GM15510 (cell line): ENCODE results near the gene RTN4RL1.

ENCODE experiments used
- POLR2A ChIP-seq: IDR thresholded peaks from 3 replicates; pipeline ENCODE4 v1.6.1; 2011; ENCODE audit warnings: borderline replicate concordance; ENCODE audit not compliant: insufficient read length; ENCODE audit errors: extremely low read depth

The RTN4RL1 gene

DNA sequence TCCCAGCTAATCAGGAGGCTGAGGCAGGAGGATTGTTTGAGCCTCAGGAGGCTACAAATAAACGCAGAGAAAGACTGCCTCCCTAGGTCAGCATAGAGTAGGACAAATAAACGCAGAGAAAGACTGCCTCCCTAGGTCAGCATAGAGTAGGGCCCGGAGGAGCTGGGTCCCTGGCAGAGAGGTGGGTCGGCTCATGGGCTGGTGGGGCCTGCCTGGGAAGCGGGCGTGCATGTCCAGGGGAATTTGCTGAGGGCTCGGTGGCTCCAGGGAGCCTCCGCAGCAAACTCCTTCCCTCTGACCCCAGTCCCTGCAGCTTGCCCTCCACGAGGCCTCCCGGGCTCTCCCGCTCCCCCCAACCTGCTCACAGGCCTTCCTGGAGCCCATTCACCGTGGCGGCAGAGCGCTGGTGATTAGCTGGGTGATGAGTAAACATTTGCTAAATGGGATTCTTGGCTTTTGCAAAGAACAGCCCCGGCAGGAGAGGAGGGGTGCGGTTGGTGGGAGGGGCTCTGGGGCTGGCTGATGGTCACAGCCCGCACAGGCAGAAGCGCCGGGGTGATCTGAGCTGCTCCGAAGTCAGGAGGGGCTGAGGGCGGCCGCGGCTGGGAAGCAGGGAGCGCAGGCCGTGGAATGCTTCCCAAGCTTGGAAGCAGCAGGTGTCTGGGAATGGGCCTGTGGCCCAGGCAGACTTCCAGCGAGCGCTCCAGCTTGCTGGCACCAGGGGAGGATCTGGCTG, 93.1 kb downstream of the RTN4RL1 start:
- no peak for TF ChIP-seq POLR2A

DNA sequence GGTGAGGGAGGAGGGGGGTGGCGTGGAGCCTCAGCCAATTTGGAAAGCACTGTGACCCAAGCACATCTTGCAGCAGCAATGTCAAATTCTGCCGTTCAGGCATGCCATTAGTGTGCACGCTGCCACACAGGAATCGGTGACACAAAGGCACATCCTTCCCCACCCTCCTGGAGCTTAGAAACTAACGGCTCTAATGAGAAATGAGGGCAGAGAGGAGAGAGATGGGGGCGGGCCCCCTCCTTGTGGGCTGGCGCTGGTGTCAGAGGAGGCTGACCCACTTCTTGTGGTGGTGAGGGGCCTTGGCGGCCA, 94.8 kb downstream of the RTN4RL1 start:
- no peak for TF ChIP-seq POLR2A

DNA sequence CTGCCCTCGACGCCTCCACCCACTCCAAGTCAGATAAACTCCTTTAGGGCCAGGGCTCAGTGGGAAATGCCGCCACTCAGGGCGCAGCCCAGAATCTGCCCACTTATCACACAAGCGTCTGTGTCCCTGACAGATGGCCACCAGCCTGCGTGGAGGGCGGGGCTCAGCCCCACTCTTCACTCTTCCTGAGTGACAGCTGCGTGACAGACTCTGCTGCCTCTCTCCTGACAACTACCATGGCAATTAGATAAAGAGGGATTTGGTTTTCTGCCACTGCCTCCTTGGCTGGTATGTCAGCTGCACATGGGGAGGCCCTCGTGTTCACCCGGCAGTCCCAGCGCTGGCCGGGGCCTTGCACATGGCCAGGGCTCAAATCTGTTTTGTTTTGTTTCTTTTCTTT, 96.2 kb downstream of the RTN4RL1 start:
- no peak for TF ChIP-seq POLR2A

DNA sequence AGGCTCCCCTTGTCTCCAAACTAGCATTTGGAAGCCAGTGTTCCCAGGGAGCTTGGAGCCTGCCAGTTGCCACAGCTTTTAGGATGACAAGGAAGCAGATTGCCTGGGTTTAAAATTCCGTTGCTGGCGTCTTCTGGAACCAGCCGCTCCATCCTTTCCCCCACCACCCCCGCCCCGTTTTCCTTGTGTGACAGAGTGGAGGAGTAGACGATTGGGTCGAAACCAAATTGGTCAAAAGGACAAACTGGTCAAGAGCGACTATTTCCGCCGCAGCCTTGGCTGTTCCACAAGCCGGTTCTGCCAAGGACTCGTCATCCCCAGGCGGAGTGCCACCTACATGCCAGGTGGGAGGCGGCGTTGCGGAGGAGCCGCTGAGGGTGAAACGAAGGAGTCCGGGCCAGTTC, 104.2 kb downstream of the RTN4RL1 start:
- no peak for TF ChIP-seq POLR2A

DNA sequence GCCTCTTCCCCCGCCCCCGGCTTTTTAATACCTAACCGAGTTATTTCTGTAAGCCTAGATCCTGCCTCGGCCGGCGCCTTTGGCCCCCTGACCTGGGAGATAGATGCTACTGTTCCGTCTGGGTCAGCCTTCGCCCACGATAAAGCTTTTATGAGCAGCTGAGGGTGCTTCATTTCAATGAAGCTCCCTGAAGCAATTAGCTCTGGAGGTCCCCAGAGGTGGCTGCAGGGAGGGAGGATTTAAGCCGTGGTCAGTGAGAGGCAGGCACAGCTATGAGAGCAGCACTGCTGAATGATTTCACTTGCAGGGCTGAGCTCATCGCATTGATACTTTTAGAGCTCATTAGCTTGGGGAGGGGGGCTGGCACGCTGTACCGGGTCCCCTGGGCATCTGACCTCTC, 105.9 kb downstream of the RTN4RL1 start:
- no peak for TF ChIP-seq POLR2A

DNA sequence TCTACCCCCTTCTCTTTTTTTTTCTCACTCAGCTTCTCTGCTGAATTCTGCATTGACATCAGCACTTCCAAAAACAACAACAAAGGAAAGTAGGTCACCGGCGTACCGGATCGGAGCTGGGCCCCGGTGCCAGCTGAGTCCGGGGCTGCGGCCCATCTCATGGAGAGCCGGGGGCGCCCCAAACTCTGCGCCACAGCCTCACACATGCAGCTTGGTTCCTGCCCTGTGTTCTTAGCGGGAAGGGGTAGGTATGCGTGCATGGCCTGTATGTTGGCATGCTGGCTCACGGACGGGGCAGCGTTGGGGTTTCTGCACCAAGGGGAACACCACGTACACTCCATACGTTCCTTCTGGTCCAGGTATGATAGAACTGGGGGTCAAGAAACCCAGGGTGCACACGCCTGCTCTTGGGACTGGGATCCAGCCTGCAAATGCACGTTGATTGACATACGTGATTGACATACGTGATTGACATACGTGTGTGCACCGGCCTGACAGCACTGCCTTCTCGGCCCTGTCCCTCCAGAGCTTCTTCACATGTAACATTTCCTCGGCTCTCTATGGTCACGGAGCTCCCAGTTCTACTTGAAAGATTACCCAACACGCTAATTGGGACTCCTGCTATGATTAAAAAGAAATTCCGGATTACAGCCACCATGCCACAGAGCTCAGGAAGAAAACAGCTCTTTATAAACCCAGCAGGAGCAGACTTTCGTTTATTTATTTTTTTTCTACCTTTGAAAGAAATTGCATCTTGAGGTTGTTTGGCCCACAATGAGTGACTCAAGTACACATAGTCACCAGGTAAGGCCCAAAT, 106.6 kb downstream of the RTN4RL1 start:
- no peak for TF ChIP-seq POLR2A

DNA sequence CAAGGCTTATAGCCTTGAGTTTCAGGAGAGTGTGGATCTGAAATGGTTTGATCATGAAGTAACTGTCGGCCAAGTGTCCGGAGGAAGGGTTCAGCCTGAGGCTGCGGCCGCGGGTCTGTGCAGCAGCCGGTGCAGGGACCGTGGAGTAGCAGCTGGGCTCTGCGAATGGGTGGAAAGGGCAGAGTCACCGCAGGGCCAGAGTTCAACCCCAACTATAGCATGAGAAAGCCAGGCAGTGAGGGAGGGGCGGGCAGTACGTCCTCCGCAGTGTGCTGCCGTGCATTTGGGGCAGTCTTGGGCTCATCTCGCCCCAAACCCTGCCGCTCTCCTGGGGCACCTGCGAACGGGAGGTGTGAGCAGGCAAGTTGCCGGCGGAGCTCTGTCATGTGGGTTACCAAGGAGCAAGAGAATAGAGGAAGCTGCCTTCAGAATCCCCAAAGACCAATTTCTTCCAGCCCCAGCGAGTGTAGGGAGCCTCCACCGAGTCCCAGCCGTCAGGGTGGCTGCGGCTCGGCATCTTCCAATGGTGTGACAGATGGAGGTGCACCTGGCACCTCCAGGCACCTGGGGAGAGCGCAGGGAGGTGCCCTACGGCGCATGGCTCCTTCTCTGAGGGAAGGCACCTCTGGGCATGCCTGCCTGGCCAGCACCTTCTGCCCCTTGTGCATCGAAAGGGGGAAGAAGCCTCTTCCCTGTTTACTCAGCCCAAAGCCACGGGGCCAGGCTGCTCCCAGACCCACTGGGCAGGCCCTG, 108.0 kb downstream of the RTN4RL1 start:
- TF ChIP-seq POLR2A = no peak

DNA sequence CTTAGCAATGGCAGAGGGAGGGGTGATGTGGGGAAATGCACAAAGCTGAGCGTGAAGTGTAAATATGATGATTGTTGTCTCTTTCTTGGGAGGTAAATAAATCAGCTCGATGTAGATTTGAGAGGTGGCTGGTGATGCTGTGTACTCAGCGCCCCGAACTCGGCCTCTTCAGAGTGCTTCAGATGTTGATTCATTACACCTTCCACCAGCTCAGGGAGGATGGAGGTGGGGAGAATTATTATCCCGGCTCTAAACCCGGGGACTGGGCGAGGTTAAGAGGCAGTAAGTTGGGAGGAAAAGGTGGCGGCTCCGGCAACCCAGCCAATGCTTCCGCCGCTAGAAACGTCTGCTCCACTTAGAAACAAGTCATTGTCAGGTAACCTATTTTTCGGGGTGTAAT, 108.8 kb downstream of the RTN4RL1 start:
- no peak for TF ChIP-seq POLR2A

DNA sequence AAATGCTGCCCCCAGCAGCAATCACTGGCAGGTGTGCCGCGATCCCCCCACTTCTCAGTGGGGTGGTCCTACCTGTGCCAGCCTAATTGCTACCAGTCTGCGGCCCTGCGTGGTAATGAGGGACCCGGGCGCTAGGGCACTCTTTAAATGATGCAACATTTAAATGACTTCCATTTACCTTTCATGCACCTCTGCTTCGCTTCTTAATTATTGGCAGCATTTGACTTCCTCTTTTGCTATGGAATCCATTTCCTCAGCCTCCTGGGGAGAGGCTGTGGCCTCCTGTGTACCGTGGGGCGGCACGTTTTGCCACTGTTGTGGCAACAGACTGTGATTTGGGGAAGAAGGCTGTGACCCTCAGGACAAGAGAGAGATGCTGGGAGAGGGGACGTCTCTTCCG, 109.2 kb downstream of the RTN4RL1 start:
- TF ChIP-seq POLR2A = no peak

DNA sequence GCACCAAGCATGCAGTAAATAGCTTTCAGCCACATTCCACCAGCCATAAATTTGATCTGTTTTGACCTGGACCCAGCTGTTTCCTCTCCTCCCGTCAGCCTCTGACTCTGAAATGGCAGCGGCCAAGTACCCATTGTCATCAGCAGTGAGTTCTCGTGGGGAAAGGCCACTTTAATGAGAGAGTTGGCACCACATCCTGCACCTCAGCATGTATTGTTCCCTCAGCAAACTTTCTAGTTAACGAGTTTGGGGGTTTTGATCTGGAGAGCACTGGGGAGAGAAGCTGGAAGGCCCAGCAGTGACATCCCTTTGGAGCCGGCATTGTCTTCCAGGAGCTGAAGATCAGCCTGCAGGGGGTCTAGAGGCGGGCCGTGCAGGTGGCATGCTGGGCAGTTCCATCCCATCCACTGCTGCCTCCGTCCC, 110.5 kb downstream of the RTN4RL1 start:
- no peak for TF ChIP-seq POLR2A

DNA sequence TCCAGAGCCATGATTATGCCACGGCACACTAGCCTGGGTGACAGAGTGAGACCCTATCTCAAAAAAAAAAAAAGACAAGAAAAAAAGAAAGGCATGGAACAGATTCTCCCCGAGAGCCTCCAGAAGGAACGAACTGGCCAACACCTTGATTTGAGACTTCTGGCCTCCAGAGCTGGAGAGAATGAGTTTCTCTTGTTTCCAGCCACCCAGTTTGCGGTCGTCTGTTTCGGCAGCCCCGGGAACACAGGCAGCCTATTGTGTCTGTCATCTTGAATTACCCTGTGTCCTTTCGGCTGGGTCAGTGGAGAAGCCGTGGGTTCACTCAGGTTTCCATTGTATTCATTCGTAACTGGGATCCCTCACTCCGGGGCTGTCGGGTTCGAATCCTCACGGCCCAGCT, 111.4 kb downstream of the RTN4RL1 start:
- TF ChIP-seq POLR2A = no peak

DNA sequence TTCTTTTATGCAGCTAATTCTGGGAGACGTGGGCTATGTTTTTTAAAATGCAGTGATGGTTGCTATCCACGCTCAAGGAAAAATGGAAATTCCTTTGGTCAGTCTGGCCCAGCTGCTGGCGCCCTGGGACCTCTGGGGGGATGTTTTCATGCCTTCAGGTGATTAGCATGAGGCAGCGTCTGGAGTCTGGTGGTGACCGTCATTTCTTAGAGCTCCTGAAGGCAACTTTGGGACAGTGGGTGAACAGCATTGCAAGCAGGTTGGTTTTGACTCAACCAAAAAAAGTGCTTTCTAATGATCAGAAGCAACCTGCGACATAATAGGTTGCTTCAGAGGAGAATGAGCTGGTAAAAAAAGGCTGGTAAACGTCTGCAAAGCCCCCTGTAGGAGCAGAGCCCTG, 113.0 kb downstream of the RTN4RL1 start:
- TF ChIP-seq POLR2A = no peak

DNA sequence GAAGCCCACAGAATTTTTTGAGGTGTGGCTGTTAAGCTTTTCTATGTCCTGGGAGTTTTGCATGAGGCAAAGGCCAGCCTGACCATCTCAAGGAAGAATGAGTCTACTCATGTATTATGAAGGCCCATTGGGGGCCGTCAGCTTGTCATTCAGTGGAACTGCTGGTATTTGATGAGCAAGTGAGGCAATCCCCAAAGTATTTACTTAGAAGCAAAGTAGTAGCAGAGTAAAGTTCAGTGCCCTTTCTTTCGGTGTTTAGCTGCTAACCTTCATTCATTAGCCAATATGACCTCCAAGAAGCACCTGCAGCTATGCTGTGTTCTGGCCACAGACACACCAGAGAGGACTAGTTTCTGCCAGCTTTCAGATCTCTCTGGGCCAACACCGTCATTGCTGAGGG, 115.1 kb downstream of the RTN4RL1 start:
- no peak for TF ChIP-seq POLR2A

DNA sequence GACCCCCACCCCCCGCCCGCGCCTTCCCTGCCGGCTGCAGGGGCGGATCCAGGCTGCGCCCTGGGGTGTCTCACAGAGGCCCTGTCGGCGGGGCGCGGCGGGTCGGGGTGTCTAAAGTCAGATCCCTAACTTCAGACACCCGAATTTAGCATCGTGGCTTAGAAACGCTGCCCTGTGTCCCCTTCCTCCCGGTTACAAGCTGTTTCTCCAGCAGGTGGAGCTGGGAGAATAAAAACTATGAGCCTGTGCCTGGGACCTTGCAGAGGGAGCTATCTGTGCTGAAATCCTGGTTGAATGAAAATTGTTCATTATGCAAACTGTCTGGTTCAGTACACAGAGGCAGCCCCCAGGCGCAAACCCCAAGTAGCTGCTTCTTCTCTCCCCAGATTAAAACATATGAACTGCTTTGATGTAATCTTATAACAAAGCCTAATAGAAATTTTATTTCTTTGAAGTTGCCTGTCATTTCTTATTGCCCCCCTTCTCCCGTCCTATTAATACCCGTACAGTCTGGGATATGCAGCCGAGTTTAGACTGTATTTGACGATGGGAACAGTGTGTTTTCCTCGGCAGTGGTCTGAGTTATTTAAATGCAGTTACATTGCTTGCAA, 116.3 kb downstream of the RTN4RL1 start:
- TF ChIP-seq POLR2A = no peak

DNA sequence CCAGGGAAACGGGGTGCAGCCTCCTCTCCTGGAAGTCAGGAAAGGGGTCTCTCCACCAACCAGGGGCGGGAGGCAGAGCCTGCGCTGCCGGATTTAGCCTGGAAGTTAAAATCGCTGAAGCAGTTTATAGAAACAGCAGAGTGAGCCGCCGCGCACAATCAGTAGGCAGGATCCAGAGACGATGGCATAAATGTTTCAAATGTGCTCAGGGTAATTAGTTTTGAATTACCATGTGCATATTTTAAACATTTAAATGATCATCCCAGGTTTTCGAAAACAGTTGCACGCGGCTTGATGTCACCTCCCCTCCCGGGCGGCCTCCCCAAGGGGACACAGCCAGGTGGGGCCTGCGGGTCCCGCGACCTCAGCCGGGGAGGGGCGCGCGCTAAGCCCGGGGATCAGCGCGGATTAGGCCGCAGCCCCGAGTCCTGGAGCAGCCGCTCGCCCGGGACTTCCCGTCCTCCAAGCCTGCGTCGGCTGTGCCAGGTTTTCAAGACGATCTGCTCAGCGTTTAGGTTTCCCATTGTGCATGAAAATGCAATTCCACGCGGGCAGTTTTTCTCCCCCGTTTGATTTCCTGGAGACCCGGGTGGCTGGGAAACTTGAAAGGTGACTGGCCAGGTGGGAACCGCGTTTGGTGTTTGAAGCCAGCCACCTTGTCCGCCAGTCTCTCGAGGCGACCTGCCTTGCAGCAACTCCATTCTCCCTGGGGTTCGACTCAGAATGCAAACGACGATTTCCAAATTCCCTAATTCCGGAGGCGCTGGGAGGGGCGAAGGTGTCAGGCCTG, 117.0 kb downstream of the RTN4RL1 start:
- no peak for TF ChIP-seq POLR2A

DNA sequence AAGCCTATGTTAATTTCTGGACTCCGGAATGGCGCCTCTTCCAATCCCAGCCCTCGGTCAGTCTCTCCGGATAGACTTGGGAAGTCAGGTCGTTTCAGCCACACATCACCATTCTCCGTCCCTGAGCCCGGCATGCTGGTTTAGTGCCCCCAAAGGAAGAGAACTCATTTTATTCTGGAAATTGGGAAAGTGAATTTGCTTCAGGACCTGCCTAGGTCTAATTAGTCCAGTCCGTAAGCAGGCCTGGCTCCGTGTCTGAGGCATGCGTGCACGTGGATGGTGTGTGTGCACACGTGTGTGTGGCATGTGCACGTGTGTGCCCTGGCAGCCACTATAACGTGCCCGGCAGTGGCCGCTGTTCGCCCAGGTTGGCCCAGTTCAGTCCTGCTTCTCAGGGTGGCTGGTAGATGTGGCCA, 117.9 kb downstream of the RTN4RL1 start:
- TF ChIP-seq POLR2A = no peak
